Stomach smooth muscle (tissue), 2 donors: ENCODE measurements around the gene OLA1.

Source experiments
- H3K27ac ChIP-seq: one replicate; pipeline ENCODE4 v1.7.0; 2013; ENCODE audit warnings: mild to moderate bottlenecking, low read length, inconsistent platforms
- H3K27me3 ChIP-seq, 2 donors: one replicate each; pipeline ENCODE4 v1.7.0; 2013; ENCODE audit warnings: low read length in 2 of 2; ENCODE audit not compliant: insufficient read depth in 2 of 2, control insufficient read depth in 1 of 2
- H3K36me3 ChIP-seq, 2 donors: one replicate each; pipeline ENCODE4 v1.7.0; 2013; ENCODE audit warnings: low read length in 2 of 2; ENCODE audit not compliant: control insufficient read depth in 2 of 2, insufficient read depth in 2 of 2
- H3K4me1 ChIP-seq: one replicate; pipeline ENCODE4 v1.7.0; 2013; ENCODE audit warnings: low read length; ENCODE audit not compliant: control insufficient read depth, insufficient read depth
- H3K4me3 ChIP-seq, 2 donors: one replicate each; pipeline ENCODE4 v1.7.0; 2013; ENCODE audit warnings: low read length in 2 of 2
- H3K9ac ChIP-seq, 2 donors: one replicate each; pipeline ENCODE4 v1.7.0; 2013; ENCODE audit warnings: low read length in 2 of 2, mild to moderate bottlenecking in 1 of 2
- H3K9me3 ChIP-seq, 2 donors: one replicate each; pipeline ENCODE4 v1.7.0; 2013; ENCODE audit warnings: low read length in 2 of 2; ENCODE audit not compliant: control insufficient read depth in 2 of 2
- donor health status: healthy.
- donor health status: Pancreatic carcinoma.

Gene OLA1

DNA sequence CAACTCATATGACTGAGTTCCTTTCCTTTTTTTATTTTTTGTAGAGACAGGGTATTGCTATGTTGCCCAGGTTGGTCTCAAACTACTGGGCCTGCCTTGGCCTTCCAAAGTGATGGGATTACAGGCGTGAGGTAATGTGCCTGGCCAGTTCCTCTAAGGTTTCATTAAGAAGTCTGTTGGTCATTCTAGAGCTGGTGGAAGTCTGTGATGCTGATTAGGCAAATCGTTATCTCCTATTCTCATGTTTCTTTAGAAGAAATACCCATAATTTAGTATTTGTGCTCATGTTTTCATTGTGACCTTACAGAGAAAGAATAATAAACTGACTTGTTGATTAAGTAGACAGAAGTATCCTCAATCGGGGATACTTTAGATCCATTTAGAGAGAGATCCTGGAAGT lies 177.0 kb downstream of the OLA1 start:
- no peak overlapping the region for H3K4me3 ChIP-seq
- H3K4me1 ChIP-seq: no peaks in the 10 kb centered on the region
- H3K9me3 ChIP-seq: no peaks in the 10 kb centered on the region
- no peak overlapping the region for H3K9ac ChIP-seq
- H3K27me3 ChIP-seq: peaks cover 4% of the 10 kb centered on the region in 2 donors
- H3K27ac ChIP-seq: no peak overlapping the region
- no peaks in the 10 kb centered on the region for H3K36me3 ChIP-seq

DNA sequence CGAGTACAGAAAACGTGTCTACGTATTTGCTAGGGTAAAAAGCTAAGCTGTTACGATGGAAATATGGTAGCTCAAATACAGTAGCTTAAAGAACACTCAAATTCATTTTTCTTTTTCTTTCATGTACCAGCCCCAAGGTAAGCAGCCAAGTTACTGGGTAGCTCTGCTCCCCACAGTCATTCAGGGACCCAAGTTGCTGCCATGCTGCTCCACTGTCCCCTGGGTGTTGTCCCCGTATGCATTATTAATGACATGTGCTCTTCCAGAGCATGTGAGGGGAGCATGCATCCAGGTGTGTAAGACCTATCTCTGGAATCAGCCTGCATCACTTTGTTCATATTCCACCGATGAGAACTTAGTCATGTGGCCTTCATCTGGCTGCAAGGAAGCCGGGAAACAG lies 178.1 kb downstream of the OLA1 start:
- Histone ChIP-seq H3K4me1 (no peaks in the 10 kb centered on the region), H3K9ac (no peak overlapping the region), H3K27ac (no peak overlapping the region), H3K36me3 (no peaks in the 10 kb centered on the region), H3K27me3 (peaks cover 4% of the 10 kb centered on the region in 2 donors), H3K4me3 (no peak overlapping the region), H3K9me3 (no peaks in the 10 kb centered on the region)

DNA sequence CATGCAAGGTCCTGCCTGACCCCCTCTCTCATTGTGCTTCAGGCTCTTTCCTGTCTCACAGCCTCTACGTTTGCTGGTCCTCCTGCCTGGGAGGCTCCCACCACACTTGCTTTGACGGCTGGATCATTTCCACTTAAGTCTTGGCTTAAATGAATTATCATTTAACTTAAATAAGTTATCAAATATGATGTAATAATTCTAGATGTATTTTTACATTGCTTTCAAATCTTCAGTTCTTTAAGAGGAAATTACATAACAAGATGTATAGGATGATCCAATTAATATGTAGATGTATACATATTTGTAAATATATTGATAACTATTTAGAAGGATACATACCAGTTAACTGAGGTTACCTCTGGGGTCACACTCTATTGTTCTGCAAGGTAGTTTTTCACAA lies 180.5 kb downstream of the OLA1 start:
- H3K27ac ChIP-seq: no peak overlapping the region
- no peaks in the 10 kb centered on the region for H3K9me3 ChIP-seq
- no peak overlapping the region for H3K4me3 ChIP-seq
- no peaks in the 10 kb centered on the region for H3K36me3 ChIP-seq
- H3K27me3 ChIP-seq: peaks cover 4% of the 10 kb centered on the region in 2 donors
- no peak overlapping the region for H3K9ac ChIP-seq
- H3K4me1 ChIP-seq: no peaks in the 10 kb centered on the region

DNA sequence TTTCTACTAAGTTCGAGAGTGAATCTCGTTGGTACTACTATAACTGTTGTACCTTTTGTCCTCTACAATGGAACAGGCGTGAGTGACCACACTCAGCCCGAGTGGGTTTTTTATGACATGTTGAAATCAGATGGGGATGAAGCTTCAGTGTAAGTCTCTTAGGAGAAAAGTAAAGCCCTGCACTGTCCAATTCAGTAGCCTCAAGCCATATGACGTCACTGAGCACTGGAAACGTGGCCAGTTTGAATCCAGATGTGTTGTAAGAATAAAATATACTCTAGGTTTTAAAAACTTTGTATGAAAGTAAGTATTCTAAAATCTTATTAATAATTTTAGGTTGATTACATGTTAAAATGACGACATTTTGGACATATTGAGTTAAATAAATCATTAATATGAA lies 181.5 kb downstream of the OLA1 start:
- Histone ChIP-seq H3K27ac (no peak overlapping the region), H3K27me3 (peaks cover 4% of the 10 kb centered on the region in 2 donors), H3K36me3 (no peaks in the 10 kb centered on the region), H3K9ac (no peak overlapping the region), H3K4me1 (no peaks in the 10 kb centered on the region), H3K9me3 (no peaks in the 10 kb centered on the region), H3K4me3 (no peak overlapping the region)

DNA sequence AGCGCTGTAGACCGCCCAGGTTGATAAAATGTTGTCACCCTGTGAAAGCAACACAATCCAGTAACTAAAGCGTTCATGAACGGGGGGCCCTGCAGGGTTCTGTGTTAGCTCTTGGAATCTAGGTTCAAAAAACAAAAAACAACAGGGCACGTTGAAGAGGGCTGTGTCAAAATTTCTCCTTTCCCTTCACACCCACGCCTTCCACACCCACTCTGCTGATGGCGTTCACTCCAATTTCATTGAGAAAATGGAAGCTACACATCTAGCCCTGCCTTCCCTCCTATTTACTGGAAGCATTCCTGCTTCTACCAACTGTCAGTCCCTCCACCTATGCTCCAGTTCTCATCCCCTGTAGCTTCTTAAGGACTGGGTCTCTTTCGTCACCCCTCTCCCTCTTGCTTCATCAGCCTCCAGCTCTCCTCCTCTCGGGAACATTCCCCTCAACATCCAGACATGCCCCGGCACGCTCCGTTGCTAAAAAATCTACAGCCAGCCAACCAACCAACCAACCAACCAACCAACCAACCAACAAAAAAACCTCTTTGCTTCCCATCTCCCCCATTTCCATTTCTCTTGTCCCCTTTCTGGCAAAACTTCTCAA lies 184.7 kb downstream of the OLA1 start:
- H3K36me3 ChIP-seq: no peaks in the 10 kb centered on the region
- no peak overlapping the region for H3K9ac ChIP-seq
- no peak overlapping the region for H3K4me3 ChIP-seq
- H3K27ac ChIP-seq: no peak overlapping the region
- H3K9me3 ChIP-seq: no peaks in the 10 kb centered on the region
- peaks cover 4% of the 10 kb centered on the region in 2 donors for H3K27me3 ChIP-seq
- H3K4me1 ChIP-seq: no peaks in the 10 kb centered on the region

DNA sequence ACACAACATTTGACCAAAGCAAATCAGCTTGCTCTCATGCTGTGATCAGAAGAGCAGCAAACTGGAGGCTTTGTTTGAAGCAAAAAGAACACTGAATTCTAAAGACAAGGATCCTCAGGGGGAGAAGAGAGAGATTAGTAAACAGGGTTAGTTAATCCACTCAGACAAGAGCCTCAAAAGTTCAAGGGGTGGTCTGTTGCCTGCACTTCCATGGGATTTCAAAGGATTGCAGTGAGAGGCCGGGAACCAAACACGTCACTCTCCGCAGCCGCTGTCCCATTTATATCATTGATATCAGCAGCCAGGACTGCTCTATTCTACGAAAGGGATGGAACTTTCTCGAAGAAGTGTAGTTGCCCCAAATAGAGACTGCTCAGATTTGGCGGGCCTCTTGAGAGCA lies 185.4 kb downstream of the OLA1 start:
- no peaks in the 10 kb centered on the region for H3K4me1 ChIP-seq
- no peak overlapping the region for H3K9ac ChIP-seq
- H3K4me3 ChIP-seq: no peak overlapping the region
- H3K27me3 ChIP-seq: peaks cover 4% of the 10 kb centered on the region in 2 donors
- no peaks in the 10 kb centered on the region for H3K9me3 ChIP-seq
- H3K27ac ChIP-seq: no peak overlapping the region
- no peaks in the 10 kb centered on the region for H3K36me3 ChIP-seq

DNA sequence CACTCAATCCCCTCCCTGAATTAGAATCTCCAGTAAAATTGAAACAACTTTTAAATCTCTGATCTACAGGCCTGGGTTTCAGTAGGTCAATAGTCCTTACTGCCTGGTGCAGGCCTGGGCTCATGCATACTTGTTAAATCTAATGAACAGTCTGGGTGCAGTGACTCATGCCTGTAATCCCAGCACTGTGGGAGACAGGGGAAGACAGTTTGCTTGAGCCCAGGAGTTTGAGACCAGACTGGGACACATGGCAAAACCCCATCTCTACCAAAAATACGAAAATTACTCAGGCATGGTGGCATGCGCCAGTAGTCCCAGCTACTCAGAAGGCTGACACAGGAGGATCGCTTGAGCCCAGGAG lies 188.5 kb downstream of the OLA1 start:
- H3K27me3 ChIP-seq: no peaks in the 10 kb centered on the region

DNA sequence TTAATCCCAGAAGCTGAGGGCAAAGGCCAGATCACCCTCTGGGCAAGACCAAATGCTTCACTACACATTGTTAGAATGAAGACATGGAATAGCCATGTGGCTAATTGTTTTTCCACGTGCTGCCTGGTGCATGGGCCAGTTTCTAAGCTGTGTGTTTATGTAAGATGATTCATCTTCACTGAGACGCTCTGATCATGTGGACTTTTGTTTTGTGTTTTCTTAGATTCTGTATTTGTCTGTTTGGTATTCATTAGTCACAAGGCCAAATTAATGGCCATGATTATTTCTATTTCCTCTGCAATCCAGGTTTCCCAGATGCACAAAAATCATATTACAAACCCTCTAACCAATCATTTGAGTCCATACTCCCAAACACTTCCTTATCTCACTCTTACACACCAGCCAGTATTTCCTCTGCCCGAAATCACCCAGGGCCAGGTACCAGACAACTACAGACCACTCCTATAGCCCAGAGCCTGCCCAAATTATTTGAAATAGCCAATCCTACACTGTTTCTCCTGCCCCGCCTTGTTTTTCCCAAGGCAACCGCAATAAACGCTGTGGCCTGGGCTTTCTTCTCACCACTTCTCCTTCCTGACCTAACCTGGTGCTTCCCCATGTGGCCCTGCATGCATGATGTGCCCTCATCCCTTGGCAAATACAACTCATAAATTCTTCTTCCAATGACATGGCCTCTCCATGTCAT lies 189.0 kb downstream of the OLA1 start:
- no peaks in the 10 kb centered on the region for H3K4me1 ChIP-seq
- no peaks in the 10 kb centered on the region for H3K9me3 ChIP-seq
- H3K27me3 ChIP-seq: no peaks in the 10 kb centered on the region
- H3K27ac ChIP-seq: no peak overlapping the region
- H3K4me3 ChIP-seq: no peak overlapping the region
- no peaks in the 10 kb centered on the region for H3K36me3 ChIP-seq
- no peak overlapping the region for H3K9ac ChIP-seq

More for the DNA sequence above, 188.5 kb downstream of the OLA1 start:
- no peaks in the 10 kb centered on the region for H3K36me3 ChIP-seq
- no peaks in the 10 kb centered on the region for H3K9me3 ChIP-seq
- H3K4me1 ChIP-seq: no peaks in the 10 kb centered on the region
- no peak overlapping the region for H3K4me3 ChIP-seq
- H3K9ac ChIP-seq: no peak overlapping the region
- H3K27ac ChIP-seq: no peak overlapping the region

DNA sequence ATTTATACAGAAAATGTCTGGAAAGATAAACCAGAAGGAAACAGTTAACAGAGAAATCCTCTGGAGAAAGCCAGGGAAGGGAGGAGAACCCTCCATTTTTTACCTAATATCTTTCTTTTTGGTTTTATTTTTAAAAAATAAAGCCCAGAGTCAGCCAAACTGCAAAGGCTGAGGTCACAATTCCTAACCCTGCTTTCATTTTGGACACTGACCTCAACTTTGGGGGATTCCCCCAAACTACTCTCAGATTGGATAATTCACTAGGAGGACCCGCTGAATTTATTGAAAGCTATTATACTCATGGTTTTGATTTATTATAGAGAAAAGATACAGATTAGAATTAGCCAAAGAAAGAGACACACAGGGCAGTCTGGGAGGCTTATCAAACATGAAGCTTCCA lies 189.9 kb downstream of the OLA1 start:
- Histone ChIP-seq H3K36me3 (no peaks in the 10 kb centered on the region), H3K27ac (no peak overlapping the region), H3K4me1 (peaks cover 2% of the 10 kb centered on the region)

DNA sequence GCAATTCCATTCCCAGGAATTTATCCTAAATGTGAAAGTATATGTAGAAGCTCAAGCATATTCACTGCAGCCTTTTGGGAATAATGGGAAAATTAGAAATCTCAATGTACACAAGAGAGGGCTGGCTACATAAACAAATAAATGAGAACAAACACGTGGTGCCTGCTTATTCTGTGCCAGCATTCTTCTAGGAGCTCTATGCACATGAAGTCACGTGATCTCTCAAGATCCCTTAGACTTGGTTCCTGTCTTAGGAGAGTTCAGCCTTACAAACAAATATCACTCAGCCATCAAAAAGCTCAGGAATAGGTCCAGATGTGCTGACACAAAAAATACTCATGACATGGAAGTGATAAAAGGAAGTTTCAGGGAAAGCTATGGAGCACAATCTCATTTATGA lies 190.3 kb downstream of the OLA1 start:
- Histone ChIP-seq H3K27ac (no peak overlapping the region), H3K4me1 (peaks cover 2% of the 10 kb centered on the region), H3K9me3 (no peaks in the 10 kb centered on the region), H3K4me3 (no peak overlapping the region), H3K27me3 (no peaks in the 10 kb centered on the region), H3K36me3 (no peaks in the 10 kb centered on the region), H3K9ac (no peak overlapping the region)

More for the DNA sequence above, 189.9 kb downstream of the OLA1 start:
- Histone ChIP-seq H3K9me3 (no peaks in the 10 kb centered on the region), H3K9ac (no peak overlapping the region), H3K4me3 (no peak overlapping the region), H3K27me3 (no peaks in the 10 kb centered on the region)

DNA sequence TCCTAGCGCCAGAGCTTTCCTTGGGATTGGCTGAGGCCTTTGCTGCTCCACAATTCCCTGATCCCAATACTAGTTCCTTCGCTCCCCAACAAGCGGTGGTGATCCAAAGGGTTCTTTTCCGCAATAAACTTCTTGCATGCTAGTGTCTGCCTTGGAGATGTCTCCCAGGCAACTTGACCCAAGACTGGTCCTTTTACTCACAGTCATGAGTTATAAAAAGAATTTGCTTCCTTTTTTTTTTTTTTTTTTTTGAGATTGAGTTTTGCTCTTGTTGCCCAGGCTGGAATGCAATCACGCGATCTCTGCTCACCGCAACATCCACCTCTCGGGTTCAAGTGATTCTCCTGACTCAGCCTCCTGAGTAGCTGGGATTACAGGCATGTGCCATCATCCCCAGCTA lies 193.4 kb downstream of the OLA1 start:
- Histone ChIP-seq H3K4me1 (peaks cover 2% of the 10 kb centered on the region), H3K27me3 (no peaks in the 10 kb centered on the region), H3K9me3 (no peaks in the 10 kb centered on the region), H3K27ac (no peak overlapping the region), H3K4me3 (no peak overlapping the region), H3K36me3 (no peaks in the 10 kb centered on the region), H3K9ac (no peak overlapping the region)
